Measurements from ENCODE around the gene PTPRT. TPM values are rescaled to one million over a fixed set of nuclear protein-coding genes. Genes with fewer than 3 reads are reported as not detected.

PTPRT gene
- total RNA-seq, 3 donors from 2014 or later, result 0.32 to 6.3 (median 4.9) TPM

DNA sequence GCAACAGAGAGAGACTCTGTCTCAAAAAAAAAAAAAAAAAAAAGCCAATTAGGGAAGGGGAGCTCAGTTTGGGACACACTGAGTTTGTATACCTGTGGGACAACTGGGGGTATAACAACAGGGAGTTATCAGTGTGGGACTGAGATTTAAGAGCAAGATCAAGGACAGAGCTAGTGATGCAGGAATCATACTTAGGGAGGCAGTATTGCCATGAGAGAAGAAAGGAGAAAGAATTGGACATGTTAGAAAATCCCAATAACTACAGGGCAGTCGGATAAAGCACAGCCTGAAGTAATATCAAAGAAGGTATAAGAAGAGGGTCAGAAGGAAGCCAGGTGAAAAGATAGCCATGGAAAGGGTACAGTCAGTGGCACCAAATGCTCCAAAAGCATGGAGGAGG, 121.2 kb downstream of the PTPRT start:
- H3K27ac ChIP-seq, result no peak overlapping the region
- TF ChIP-seq, protein P1, sequence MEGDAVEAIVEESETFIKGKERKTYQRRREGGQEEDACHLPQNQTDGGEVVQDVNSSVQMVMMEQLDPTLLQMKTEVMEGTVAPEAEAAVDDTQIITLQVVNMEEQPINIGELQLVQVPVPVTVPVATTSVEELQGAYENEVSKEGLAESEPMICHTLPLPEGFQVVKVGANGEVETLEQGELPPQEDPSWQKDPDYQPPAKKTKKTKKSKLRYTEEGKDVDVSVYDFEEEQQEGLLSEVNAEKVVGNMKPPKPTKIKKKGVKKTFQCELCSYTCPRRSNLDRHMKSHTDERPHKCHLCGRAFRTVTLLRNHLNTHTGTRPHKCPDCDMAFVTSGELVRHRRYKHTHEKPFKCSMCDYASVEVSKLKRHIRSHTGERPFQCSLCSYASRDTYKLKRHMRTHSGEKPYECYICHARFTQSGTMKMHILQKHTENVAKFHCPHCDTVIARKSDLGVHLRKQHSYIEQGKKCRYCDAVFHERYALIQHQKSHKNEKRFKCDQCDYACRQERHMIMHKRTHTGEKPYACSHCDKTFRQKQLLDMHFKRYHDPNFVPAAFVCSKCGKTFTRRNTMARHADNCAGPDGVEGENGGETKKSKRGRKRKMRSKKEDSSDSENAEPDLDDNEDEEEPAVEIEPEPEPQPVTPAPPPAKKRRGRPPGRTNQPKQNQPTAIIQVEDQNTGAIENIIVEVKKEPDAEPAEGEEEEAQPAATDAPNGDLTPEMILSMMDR (IDR thresholded peaks at IDR 0.05), result no peak
- no peak for TF ChIP-seq POLR2AphosphoS5 (IDR thresholded peaks at IDR 0.05)
- TF ChIP-seq POLR2A (IDR thresholded peaks at IDR 0.05), result no peak
- H3K27me3 ChIP-seq, result no peaks in the 10 kb centered on the region
- DNase-seq (ENCODE audit: low spot score in 2 of 2), result no peak
- intact Hi-C loops (cut with DNase I; ENCODE audit: low total_unique reads), result no loop called here
- H3K4me3 ChIP-seq, result no peak overlapping the region
- no peaks in the 10 kb centered on the region for H3K4me1 ChIP-seq
- no peaks in the 10 kb centered on the region for H3K36me3 ChIP-seq
- no peaks in the 10 kb centered on the region for H3K9me3 ChIP-seq

DNA sequence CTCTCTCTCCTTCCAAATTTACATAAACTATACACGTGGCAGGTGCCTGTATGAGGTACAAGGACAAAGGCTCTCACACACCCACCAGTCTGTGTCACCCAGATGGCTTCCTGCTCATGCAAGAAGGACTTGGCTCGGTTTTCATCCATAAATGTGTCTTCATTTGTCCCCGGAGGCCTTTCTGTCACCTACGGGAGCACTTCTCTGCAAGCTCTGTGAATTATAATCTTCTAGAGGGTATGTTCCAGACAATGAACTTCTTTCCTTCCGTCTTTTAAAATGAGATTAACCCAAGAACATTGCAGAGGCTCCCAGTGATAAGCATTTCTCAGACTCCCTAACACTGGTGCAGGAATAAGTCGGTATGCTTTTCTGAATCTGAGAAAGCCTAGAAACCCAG, 123.6 kb downstream of the PTPRT start:
- no peak for DNase-seq (ENCODE audit: low spot score in 2 of 2)
- TF ChIP-seq POLR2A (IDR thresholded peaks at IDR 0.05), result no peak
- TF ChIP-seq, protein P1 (IDR thresholded peaks at IDR 0.05), result no peak
- no peak for TF ChIP-seq POLR2AphosphoS5 (IDR thresholded peaks at IDR 0.05)
- Histone ChIP-seq H3K36me3 (no peaks in the 10 kb centered on the region), H3K4me1 (no peaks in the 10 kb centered on the region), H3K9me3 (no peaks in the 10 kb centered on the region), H3K4me3 (no peak overlapping the region), H3K27ac (no peak overlapping the region), H3K27me3 (no peaks in the 10 kb centered on the region)
- intact Hi-C loops (cut with DNase I; ENCODE audit: low total_unique reads), result no loop called here

DNA sequence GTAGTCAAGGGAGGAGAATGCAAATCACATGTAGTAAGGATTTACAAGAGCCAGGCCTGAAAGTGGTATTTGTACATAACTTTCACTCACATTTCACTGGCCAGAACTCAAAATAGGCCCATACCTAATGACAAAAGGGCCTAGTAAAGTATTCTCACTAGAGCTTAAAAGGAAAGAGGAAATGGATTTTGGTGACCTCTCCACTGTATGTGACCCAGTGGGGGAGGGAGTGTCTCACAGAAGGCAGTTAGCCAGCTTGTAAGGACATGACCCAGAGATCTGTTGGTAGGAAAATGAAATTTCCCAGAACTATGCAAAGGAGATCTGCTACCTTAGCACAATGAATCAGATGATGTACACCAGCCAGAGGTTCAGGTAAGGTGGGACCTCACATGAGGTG, 124.4 kb downstream of the PTPRT start:
- TF ChIP-seq POLR2A (IDR thresholded peaks at IDR 0.05) (no peak), POLR2AphosphoS5 (IDR thresholded peaks at IDR 0.05) (no peak)
- TF ChIP-seq, protein P1 (IDR thresholded peaks at IDR 0.05), result no peak
- Histone ChIP-seq H3K4me1 (no peaks in the 10 kb centered on the region), H3K27ac (no peak overlapping the region), H3K9me3 (no peaks in the 10 kb centered on the region), H3K36me3 (no peaks in the 10 kb centered on the region), H3K4me3 (no peak overlapping the region), H3K27me3 (no peaks in the 10 kb centered on the region)
- intact Hi-C loops (cut with DNase I; ENCODE audit: low total_unique reads), result no loop called here
- DNase-seq (ENCODE audit: low spot score in 2 of 2), result no peak

DNA sequence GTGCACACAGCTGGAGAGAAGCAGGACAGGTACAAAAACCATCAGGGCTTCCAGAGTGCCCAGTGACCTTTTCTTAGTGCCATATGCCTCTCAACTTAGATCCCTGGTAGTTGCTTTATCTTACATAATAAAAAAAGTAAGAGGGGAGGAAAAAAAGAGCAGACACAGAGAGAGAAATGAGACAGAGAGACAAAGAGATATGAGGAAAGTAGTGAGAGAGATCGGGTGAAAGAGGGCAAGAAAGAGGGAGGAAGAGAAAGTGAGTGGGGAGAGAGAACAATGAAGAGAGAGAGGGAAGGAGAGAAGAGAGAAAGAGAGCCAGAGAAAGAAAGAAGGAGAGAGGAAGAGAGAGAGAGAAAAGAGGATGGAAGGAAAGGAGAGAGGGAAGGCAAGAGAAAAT, 131.6 kb downstream of the PTPRT start:
- H3K4me3 ChIP-seq, result no peak overlapping the region
- H3K9me3 ChIP-seq, result no peaks in the 10 kb centered on the region
- intact Hi-C loops (cut with DNase I; ENCODE audit: low total_unique reads), result no loop called here
- no peaks in the 10 kb centered on the region for H3K4me1 ChIP-seq
- no peaks in the 10 kb centered on the region for H3K36me3 ChIP-seq
- H3K27ac ChIP-seq, result no peak overlapping the region
- DNase-seq (ENCODE audit: low spot score in 2 of 2), result no peak
- TF ChIP-seq POLR2A (IDR thresholded peaks at IDR 0.05), result no peak
- TF ChIP-seq, protein P1 (IDR thresholded peaks at IDR 0.05), result no peak
- H3K27me3 ChIP-seq, result no peaks in the 10 kb centered on the region

DNA sequence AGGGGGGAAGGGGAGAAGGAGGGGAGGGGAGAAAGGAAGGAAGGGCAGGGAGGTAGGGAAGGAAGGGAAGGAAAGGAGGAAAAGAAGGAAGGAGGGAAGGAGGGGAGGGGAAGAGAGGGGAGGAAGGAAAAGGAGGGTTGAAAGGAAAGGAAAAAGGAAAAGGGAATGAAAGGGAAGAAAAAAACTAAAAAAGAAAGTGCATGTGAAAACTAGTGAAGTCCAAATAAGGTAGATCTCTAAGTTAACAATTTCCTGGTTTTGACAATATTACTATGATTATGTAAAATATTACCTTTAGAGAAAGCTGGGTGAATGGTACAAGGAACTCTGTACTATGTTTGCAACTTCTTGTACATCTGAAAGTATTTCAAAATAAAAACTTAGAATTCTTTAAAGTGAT, 132.4 kb downstream of the PTPRT start:
- Histone ChIP-seq H3K27me3 (no peaks in the 10 kb centered on the region), H3K27ac (no peak overlapping the region), H3K36me3 (no peaks in the 10 kb centered on the region), H3K4me1 (no peaks in the 10 kb centered on the region), H3K4me3 (no peak overlapping the region), H3K9me3 (no peaks in the 10 kb centered on the region)
- intact Hi-C loops (cut with DNase I; ENCODE audit: low total_unique reads), result no loop called here
- TF ChIP-seq, protein P1 (IDR thresholded peaks at IDR 0.05), result no peak
- no peak for DNase-seq (ENCODE audit: low spot score in 2 of 2)

Data from breast epithelium (tissue), 4 donors.